Measurements from ENCODE around the gene RAD23A.
"Not testable (repeated sequence)": the region's sequence is repeated elsewhere in the genome, so short reads cannot be mapped to it uniquely, and the experiment has no call there.

GRCh38 chr19:12976109-12976508, 30.4 kb downstream of the RAD23A start:
- TF ChIP-seq POLR2A (IDR thresholded peaks at IDR 0.05; ENCODE audit: low read depth, low read length); EZH2 (IDR thresholded peaks at IDR 0.05; ENCODE audit: borderline replicate concordance, low read depth, low read length, severe bottlenecking); CTCF (IDR thresholded peaks at IDR 0.05; ENCODE audit: extremely low read depth in 1 of 2, insufficient read depth in 1 of 2, low read depth in 1 of 2, low read length in 2 of 2); POLR2AphosphoS5 (IDR thresholded peaks at IDR 0.05; ENCODE audit: insufficient read depth, low read depth, low read length): not testable (repeated sequence)
